ENCODE results near the gene RAD51B. TPM values are rescaled to one million over a fixed set of nuclear protein-coding genes. Genes with fewer than 3 reads are reported as not detected.

The RAD51B gene
- total and polyA plus RNA-seq, 2 of the 13 experiments (the other 11 are each of a cell fraction or from before 2014, with no cell fraction given): 7.0 to 9.5 TPM

GRCh38 chr14:67851785-67852410 lies 32.3 kb downstream of the RAD51B start:
- ChIA-PET CTCF (ENCODE audit: low intra/inter-chr PET ratio, low total read pairs) (no interaction called here), POLR2A (no interaction called here)
- no peak overlapping the region for H3K4me3 ChIP-seq (replicated peaks in 1 of 3; ENCODE audit: insufficient read depth in 1 of 3, low read depth in 2 of 3, low read length in 3 of 3)
- no peak overlapping the region for H3K4me2 ChIP-seq (ENCODE audit: low read depth, low read length)
- intact Hi-C loops (cut with micrococcal nuclease; ENCODE audit: unreplicated experiment) (no loop called here), in situ Hi-C loops (cut with HindIII; ENCODE audit: extremely low pct_ligation_motif_present, low pct_unique_long_range_greater_than_20kb) (no loop called here)
- ATAC-seq: no peak
- DNase-seq (ENCODE audit: low spot score): no peak
- H4K20me1 ChIP-seq (ENCODE audit: insufficient read depth, low read length): no peaks in the 10 kb centered on the region
- H3K9ac ChIP-seq (ENCODE audit: insufficient read depth, low read depth, low read length): no peak overlapping the region
- 100% methylated on average over 4 of the region's 9 CpGs for WGBS (ENCODE audit: low lambda C conversion rate)
- no peaks in the 10 kb centered on the region for H3K79me2 ChIP-seq (ENCODE audit: insufficient read depth, low read length)
- no peak overlapping the region for H3K27ac ChIP-seq (ENCODE audit: extremely low read length, insufficient read depth, low read length)
- TF ChIP-seq RARG (CRISPR knock-in tag; IDR thresholded peaks at IDR 0.05; ENCODE audit: low read depth) (no peak), ZNF780A (CRISPR knock-in tag; IDR thresholded peaks at IDR 0.05) (no peak), HNF4A (CRISPR knock-in tag; IDR thresholded peaks at IDR 0.05) (no peak), ZNF558 (CRISPR knock-in tag; IDR thresholded peaks at IDR 0.05; ENCODE audit: borderline replicate concordance) (no peak), ZSCAN21 (CRISPR knock-in tag; IDR thresholded peaks at IDR 0.05; ENCODE audit: borderline replicate concordance) (no peak), ZNF18 (CRISPR knock-in tag; IDR thresholded peaks at IDR 0.05; ENCODE audit: insufficient replicate concordance) (no peak), ZNF547 (CRISPR knock-in tag; IDR thresholded peaks at IDR 0.05) (no peak), THAP7 (CRISPR knock-in tag; IDR thresholded peaks at IDR 0.05) (no peak), CBFB (CRISPR knock-in tag; IDR thresholded peaks at IDR 0.05) (no peak), FOXC1 (CRISPR knock-in tag; IDR thresholded peaks at IDR 0.05; ENCODE audit: borderline replicate concordance) (no peak), POGZ (CRISPR knock-in tag; IDR thresholded peaks at IDR 0.05) (no peak), ZNF569 (CRISPR knock-in tag; IDR thresholded peaks at IDR 0.05; ENCODE audit: borderline replicate concordance) (no peak), ZNF138 (CRISPR knock-in tag; IDR thresholded peaks at IDR 0.05; ENCODE audit: low read depth) (no peak), RARA (CRISPR knock-in tag; IDR thresholded peaks at IDR 0.05) (no peak), PCBP2 (optimal IDR thresholded peaks at IDR 0.05; ENCODE audit: low read depth, low read length, poor library complexity, severe bottlenecking) (no peak), MTF1 (CRISPR knock-in tag; IDR thresholded peaks at IDR 0.05) (no peak), REXO4 (CRISPR knock-in tag; IDR thresholded peaks at IDR 0.05; ENCODE audit: borderline replicate concordance) (no peak), SNAPC5 (CRISPR knock-in tag; IDR thresholded peaks at IDR 0.05; ENCODE audit: borderline replicate concordance) (no peak), ZNF652 (CRISPR knock-in tag; IDR thresholded peaks at IDR 0.05; ENCODE audit: borderline replicate concordance, low read depth) (no peak), IRF2 (CRISPR knock-in tag; IDR thresholded peaks at IDR 0.05) (no peak)
- H3K36me3 ChIP-seq (replicated peaks in 1 of 2; ENCODE audit: control insufficient read depth in 1 of 2, insufficient read depth in 2 of 2, low read length in 2 of 2): no peaks in the 10 kb centered on the region
- H2AFZ ChIP-seq (ENCODE audit: low read length): no peak overlapping the region
- no TSS peak for BruUV-seq (replicated peaks)
- FAIRE-seq: no peak
- H3K9me3 ChIP-seq (ENCODE audit: low read length): no peaks in the 10 kb centered on the region
- H3K27me3 ChIP-seq (ENCODE audit: control insufficient read depth in 1 of 2, insufficient read depth in 2 of 2, low read length in 2 of 2): no peaks in the 10 kb centered on the region
- H3K4me1 ChIP-seq (ENCODE audit: insufficient read depth, low read length): peaks cover 5% of the 10 kb centered on the region; the same call in 1 of the 2 replicates

Measured in HepG2 (cell line).